Stimulated activated CD8-positive, alpha-beta memory T cell treated with anti-CD3 and anti-CD28 coated beads, Interleukin-15, amount 100 ng/mL, for 48 hours (primary cell): ENCODE data around the gene ANKRD6.

Experiments used
- DNase-seq, 2 donors: peaks; one replicate each; pipeline ENCODE4 v3.0.0-alpha.2; 2020; ENCODE audit warnings: low read depth in 2 of 2

The ANKRD6 gene

GRCh38 chr6:89413006-89413400 lies 19.9 kb upstream of the ANKRD6 start:
- no peak for DNase-seq

DNA sequence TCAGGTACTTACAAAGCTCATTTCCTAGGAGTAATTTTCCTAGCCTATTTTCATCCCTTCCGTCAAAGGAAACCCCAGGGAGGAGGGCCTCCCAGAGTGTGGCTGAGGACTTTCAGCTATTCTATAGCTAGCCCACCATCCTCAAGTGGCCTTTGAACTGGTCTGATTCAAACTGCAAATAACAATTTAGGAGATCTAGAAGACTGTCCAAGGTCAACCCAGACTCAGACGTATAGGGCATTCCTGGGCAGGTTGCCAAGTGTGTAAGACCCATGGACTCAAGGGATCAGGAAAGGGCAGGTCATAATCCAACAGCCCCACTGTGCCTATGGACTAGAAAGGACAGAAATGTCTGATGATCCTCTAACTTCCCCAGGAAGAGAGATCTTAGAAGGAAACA lies 18.7 kb upstream of the ANKRD6 start:
- no peak for DNase-seq

GRCh38 chr6:89415185-89415584 lies 17.8 kb upstream of the ANKRD6 start:
- no peak for DNase-seq

DNA sequence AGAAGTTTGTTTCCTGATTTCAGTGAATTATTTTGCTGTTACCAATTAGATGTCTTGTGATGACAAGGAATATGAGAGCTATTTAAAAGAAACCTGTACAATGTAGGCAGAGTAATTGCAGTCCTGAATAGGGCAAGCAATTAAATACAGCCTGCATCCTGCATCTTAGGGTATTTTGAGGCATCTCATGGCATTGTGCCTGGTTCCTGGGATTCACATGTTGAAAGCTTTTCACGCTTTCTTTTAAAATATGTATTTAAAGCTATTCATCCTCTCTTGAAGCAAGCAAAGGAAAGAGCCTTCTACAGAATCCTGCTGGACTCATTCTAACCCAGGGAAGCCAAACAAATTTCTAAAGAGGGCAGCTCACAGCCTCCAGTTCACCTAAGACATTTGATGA lies 16.2 kb upstream of the ANKRD6 start:
- DNase-seq = no peak

DNA sequence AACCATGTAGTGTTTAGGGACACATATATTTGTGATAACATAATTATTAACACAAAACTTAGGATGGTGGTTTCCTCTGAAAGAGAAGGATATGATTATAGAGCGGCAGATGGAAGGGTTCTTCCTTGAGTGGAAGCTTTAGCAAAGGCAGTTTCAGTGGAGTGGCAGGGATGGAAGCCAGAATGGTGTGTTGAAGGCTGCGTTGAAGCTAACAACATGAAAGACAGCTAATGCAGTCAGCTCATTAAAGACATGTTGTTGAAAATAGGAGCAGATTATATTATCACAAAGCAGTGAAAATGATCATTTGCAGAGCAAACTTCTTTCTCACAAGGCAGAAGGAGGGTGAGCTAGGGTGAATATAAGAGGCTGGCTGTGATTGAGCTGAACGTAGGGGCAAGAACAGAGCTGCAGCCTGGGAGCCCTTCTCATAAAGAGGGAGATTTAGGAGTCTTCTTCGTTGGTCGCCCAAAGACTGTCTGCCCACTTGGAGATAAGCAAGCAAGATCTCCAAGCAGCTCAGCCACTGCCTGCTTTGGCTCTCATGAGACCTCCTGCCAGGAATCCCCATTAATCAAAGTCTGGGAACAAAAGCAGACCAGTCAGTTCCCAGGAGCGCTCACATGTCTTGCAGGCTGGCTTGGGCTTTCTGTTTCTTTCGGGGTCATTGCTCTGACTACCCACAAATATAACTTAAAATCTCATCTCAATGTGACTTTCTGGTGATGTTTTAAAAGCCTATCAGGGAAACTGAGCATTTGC lies 2.6 kb upstream of the ANKRD6 start:
- no peak for DNase-seq

DNA sequence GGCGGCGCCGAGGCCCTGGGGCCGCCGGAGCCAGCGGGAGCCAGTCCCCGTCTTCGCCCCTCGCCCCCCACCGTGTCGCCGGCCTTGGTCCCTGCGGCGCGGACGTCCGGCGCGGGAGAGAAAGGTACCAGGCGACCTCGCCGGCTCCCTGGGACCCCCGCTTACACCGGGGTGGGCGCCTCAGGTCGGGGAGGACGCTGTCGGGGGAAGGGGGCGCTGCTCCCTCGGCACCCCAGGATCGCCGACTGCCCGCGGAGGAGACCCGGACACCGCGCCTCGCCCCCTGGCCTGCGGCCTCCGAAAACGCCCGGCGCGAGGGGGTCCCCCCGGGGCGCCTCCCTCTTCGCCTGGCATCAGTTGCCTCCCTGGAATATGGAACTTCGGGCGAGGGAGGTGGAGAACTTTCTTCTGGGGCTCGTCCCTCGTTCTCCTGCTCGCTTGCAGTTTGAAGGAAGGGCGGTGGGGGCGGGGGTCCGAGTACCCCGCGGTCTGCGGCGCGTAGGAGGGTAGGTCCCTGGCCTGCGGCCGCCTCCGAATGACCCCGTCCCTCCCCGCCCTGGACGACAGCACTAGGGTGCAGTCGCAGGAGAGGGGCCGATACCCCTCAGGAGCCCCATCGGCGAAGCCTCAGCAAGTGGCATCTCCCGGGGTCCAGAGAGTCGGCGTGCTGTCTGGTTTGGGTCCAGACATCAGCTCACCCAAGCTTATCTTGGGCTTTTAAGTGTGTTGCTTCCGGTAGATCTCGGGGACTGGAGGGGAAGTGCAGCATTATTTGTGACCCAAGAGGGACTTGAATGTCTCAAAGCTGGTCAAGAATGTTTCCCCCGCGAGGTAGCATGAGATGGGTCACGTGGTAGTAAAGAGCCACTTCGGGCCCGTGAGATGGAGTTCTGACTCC lies 549 bp downstream of the ANKRD6 start:
- DNase-seq = peak in 1 of 2 donors; percentile 2

DNA sequence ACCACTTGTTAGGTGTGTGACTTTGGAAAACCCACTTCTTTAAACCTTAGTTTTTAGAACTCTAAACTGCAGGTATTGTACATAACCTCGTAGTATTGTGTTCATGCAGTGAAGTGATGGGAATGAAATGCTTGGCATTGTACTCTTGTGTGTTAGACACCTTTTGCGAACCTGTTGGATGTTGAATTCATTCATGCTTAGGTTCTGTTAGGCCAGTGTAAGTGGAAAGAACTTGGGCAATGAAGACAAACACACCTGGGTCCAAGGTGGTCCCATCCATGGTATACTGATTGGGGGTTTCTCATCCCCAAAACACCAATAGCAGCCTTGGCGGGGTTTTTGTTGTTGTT lies 1.2 kb downstream of the ANKRD6 start:
- no peak for DNase-seq

DNA sequence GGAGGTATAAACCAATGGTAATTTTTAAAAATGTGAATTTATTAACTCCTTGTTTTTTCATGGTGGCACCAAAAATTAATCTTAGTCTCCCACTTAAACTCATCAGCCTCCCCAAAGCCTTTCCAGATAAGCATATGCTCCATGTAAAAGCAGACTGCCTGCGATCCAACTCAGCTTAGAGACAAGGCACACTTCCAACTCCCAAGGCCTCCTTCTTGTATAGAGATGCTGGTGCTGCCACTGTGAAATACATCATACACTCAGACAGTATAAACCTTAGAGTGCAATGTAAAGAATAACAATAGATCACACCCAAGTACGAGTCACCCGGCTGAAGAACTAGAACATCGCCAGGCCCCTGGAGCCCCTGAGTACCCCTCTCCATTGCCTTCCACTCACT lies 2.0 kb downstream of the ANKRD6 start:
- DNase-seq = no peak

- DNase-seq = no peak
Observed at GRCh38 chr6:89436226-89436625, 3.3 kb downstream of the ANKRD6 start.

DNA sequence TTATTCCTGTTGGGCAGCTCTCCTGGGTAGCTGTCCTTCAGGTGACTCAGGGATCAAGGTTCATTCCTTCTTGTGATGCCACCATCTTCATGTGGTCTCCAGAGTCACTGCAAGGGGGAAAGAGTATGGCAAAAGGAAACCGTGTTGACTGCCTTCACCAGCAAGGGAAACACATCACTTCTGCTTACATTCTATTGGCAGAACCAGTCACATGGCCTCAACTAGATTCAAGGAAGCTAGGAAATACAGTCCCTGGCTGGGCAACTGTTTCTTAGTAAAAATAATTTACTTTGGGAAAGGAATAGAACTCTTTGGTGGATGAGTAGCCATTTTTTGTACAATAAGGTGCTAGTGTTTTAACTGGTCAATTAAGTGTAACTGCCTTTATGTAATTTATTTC lies 5.3 kb downstream of the ANKRD6 start:
- DNase-seq = no peak

- DNase-seq = no peak
Observed at GRCh38 chr6:89439014-89439413, 6.1 kb downstream of the ANKRD6 start.

GRCh38 chr6:89440200-89440599 lies 7.2 kb downstream of the ANKRD6 start:
- DNase-seq = no peak

DNA sequence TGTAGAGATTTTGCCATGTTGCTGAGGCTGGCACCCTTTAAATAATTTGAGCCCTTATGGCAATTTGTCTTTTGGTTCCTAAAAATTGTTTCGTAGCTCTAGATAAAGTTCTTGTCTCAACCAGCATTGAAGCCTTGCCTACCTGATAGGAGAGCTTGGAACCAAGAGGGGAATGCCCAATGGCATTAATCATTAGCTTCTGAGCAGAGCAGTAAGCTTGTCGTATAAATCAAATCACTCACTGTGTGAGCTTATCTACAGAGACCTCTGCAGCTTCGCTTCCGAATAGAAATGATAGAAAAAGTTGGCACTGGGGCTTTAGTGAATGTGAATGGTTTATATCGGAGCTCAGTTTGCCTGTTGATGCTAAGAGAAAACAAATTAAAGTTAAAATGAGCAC lies 10.7 kb downstream of the ANKRD6 start:
- DNase-seq = no peak

DNA sequence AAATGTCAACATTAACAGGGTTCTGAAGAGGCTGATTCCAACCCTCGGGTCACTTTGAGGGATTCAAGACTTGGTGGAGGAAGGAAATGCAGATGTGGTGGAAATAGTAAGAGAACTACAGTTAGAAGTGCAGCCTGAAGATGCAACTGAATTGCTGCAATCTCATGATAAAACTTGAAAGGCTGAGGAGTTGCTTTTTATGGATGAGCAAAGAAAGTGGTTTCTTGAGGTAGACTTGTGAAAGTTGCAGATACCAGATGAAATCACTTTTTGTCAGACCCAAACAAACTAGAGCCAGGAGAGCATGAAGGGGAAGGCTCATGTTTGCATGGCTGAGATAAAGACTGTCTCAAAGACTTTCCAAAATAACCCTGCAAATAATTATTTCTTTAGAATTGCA lies 16.2 kb downstream of the ANKRD6 start:
- DNase-seq = no peak

- DNase-seq = no peak
Observed at GRCh38 chr6:89452281-89452680, 19.3 kb downstream of the ANKRD6 start.

- DNase-seq = no peak
Observed at GRCh38 chr6:89454300-89454699, 21.3 kb downstream of the ANKRD6 start.

- no peak for DNase-seq
Observed at GRCh38 chr6:89458704-89459103, 25.8 kb downstream of the ANKRD6 start.

DNA sequence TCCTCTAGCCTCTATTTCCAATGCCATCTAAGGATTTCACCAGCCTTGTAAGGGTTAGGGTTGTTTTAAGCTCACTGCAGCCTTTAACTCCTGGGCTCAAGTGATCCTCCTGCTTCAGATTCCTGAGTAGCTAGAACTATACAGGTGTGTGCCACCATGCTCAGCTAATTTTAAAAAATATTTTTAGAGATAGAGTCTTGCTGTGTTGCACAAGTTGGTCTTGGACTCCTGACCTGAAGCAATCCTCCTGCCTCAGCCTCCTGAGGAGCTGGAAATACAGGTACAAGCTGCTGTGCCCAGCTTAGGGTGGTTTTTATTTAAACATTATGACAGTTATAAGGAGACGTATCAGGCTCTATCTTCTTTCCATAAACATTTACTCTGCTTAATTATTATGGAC lies 26.5 kb downstream of the ANKRD6 start:
- DNase-seq = no peak

DNA sequence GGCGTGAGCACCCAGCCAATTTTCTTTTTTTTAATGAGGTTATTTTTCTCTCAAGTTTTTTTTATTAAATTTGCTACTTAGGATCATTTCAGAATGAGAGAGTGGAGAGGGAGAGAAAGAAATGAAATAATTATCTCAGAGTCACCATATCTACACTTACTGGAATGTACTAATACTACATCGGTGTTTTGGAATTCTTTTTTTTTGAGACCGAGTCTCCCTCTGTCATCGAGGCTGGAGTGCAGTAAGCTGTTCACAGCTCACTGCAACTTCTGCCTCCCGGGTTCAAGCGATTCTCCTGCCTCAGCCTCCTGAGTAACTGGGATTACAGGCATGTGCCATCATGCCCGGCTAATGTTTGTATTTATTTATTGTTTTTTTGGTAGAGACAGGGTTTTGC lies 27.8 kb downstream of the ANKRD6 start:
- no peak for DNase-seq

- no peak for DNase-seq
Observed at GRCh38 chr6:89462503-89462902, 29.6 kb downstream of the ANKRD6 start.

GRCh38 chr6:89464295-89464694 lies 31.3 kb downstream of the ANKRD6 start:
- no peak for DNase-seq

DNA sequence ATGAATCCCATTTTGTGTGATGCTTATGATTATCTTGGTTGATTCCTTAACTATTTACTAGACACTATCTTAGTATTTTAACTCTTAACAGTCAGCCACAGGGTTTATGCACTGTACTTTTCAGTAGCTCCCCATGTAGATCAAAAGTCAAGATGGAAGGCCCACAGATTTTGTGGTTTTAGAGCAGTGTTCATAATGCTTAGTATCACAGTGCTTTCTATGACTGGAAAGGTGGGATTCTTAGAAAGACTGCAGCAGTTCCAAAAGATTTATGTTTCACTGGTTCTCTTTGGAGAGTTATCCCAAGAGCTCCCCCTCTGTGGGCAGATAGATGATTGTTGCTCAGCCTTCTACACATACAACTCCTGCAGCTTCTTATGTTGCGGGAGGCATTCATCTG lies 34.5 kb downstream of the ANKRD6 start:
- no peak for DNase-seq

- DNase-seq = no peak
Observed at GRCh38 chr6:89468998-89469397, 36.0 kb downstream of the ANKRD6 start.
